PFSK-1 (cell line): ENCODE measurements around the gene EHD1.

Experiments used
- POLR2AphosphoS5 ChIP-seq: IDR thresholded peaks from 2 replicates; pipeline ENCODE4 v1.6.1; 2012; ENCODE audit warnings: low read depth, mild to moderate bottlenecking, control low read depth, low read length, moderate library complexity
- REST ChIP-seq, 2 experiments: IDR thresholded peaks; 2 replicates each; pipeline versions ENCODE4 v1.6.1 to v1.8.0; 2011 to 2012; ENCODE audit warnings: low read depth in 2 of 2, low read length in 2 of 2, control low read depth in 1 of 2, inconsistent platforms in 1 of 2, mild to moderate bottlenecking in 1 of 2, moderate library complexity in 1 of 2; ENCODE audit not compliant: insufficient read depth in 1 of 2
- SIN3A ChIP-seq: IDR thresholded peaks from 2 replicates; pipeline ENCODE4 v1.6.1; 2012; ENCODE audit warnings: mild to moderate bottlenecking, low read length, moderate library complexity, borderline replicate concordance; ENCODE audit not compliant: insufficient read depth
- TAF1 ChIP-seq: IDR thresholded peaks from 2 replicates; pipeline ENCODE4 v1.6.1; 2012; ENCODE audit warnings: low read length, control low read depth, borderline replicate concordance; ENCODE audit not compliant: insufficient read depth

GRCh38 chr11:64842851-64843685, 35.4 kb downstream of the EHD1 start:
- no peak for TF ChIP-seq TAF1
- no peak for TF ChIP-seq REST (IDR thresholded peaks at IDR 0.05; ENCODE audit: insufficient read depth in 1 of 2, low read depth in 2 of 2, low read length in 2 of 2)
- TF ChIP-seq SIN3A, result no peak
- no peak for TF ChIP-seq POLR2AphosphoS5
